ENCODE measurements around the gene SLC2A6.

GRCh38 chr9:133464638-133465037, 14.3 kb downstream of the SLC2A6 start:
- TF ChIP-seq CTCF (IDR thresholded peaks at IDR 0.05) = no peak
- no peak for TF ChIP-seq POLR2A (IDR thresholded peaks at IDR 0.05)

Measured in heart left ventricle (tissue), 13 donors.